COLO829 (cell line): ENCODE measurements around the gene ZNF630.
"Not testable (repeated sequence)": the region's sequence is repeated elsewhere in the genome, so short reads cannot be mapped to it uniquely, and the experiment has no call there.

Source experiments
- DNase-seq: peaks from one replicate; pipeline ENCODE4 v3.0.0; 2012; ENCODE audit warnings: low spot score

Gene ZNF630

DNA sequence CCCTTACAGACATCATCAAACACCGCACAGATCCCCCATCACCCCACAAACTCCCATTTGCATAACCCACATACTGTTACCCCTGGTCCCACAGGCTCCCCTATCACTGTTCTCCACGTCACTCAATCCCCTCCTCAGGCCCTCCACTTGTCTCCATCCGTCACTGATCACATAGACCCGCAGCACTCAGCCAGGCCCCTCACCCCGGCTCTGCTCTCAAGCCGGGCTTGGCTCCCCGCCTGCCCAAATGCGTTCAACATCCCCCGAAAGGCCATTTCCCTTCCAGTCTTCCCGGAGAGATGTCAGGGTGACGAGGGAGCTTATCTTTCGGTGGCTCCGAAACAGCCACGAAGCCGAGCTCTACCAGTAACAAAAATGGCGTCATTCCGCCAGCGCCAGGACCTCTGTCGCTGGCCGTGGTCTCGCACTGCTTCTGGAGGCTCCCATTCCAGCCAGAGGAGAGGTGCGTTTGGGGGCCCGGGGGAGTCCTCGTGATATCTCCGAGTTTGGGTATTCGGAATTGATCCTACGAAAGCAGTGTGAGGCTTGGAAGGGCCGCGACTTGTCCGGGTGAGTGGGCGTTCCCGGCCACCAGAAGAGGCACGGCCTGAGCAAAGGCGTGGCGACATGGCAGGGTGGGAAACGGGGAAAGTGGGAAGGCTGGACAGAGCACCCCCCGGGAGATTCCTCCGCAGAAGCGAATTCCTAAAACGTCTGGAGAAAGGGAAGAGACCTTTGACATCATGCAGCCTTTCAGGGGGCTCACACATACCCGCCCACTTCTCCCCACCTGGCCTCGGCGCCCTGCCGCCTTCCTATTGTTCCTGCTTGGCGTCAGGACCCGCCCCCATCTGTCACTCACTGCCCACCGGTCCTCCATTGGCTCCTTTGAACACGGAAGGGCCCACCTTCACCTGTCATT, at the start of gene ZNF630:
ZNF630 (minus strand) TSS at position 577 of the 922 bp plus-strand sequence. CDS start 4,754 bp downstream, outside the sequence.
- DNase-seq: no peak

DNA sequence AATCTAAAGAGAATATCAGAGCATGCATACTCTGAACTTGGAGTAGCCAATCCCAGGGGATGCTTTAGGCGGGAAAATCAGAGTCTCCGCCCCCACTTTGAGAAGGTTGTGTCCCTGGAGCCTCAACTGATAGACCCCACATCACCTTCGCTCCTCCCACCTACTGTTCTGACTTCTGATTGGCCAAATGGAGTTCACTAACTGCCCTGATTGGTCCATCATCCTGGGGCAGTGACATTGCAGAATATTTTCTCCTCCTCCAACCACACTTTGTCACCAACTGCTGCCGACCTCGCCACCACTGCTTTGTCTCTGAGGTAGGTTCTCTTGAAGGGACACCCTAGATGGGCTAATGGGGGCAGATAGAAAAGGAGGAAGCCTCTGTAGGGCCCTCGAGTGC, 36.3 kb upstream of the ZNF630 start:
- no peak for DNase-seq

DNA sequence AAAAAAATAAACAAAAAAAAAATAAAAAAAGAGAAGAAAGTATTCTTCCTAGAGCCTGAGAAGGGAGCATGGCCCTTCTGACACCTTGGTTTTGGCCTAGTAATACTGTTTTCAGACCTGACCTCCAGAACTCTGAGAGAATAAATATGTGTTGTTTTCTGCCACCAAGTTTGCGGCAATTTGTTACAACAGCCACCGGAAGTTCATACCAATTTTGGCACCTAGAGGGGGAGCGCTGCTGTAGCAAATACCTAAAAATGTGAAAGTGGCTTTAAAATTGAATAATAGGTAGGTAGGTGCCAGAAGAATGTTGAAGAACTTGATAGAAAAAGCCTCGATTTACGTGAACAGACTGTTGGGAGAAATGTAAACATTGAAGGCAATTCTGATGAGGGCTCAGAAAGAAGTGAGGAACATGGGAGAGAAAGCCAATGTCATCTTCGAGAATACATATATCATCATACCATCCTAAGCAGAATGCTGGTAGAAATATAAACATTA, 31.5 kb upstream of the ZNF630 start:
- DNase-seq: no peak

GRCh38 chrX:48101443-48101842, 30.0 kb upstream of the ZNF630 start:
- DNase-seq: no peak

DNA sequence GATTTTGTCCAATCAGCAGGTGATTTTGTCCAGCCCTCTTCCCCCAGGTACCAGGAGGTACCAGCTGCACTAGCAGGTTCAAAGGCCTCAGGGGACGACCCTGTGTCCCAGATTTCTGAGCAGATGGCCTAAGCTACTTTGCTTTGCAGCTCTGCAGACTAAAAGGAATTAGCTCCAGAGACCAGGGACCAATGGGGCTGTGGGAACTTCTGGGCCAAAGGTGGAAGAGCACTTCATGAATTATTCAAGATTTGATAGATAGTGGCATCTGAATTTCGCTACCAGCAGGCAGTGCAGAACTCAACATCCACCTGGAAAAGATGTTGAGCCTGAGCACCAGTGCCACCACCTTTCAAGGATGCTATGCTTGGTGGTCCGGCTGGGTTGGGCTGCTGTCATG, 21.1 kb upstream of the ZNF630 start:
- not testable (repeated sequence) for DNase-seq

DNA sequence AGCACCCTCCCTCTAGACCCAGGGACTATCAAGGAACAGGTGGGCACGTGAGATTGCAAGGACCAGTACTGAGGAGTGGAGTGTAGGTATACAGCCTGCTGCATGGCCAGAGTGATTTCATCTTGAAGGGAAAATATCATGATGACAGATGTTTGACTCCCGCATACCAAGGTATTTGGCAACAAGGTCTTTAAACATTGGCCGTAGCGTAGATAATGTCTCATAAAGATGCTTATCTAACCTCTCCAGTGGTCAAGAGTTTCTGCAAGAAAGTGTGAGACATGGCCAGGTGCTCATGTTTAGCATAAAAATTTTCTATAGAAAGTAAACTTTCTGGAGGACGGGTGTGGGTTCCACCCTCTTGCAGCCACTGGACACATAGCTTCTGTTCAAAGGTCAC, 18.7 kb upstream of the ZNF630 start:
- no peak for DNase-seq

- DNase-seq: peak; percentile 28
These were observed 14.6 kb upstream of the ZNF630 start for GRCh38 chrX:48086082-48086481.

DNA sequence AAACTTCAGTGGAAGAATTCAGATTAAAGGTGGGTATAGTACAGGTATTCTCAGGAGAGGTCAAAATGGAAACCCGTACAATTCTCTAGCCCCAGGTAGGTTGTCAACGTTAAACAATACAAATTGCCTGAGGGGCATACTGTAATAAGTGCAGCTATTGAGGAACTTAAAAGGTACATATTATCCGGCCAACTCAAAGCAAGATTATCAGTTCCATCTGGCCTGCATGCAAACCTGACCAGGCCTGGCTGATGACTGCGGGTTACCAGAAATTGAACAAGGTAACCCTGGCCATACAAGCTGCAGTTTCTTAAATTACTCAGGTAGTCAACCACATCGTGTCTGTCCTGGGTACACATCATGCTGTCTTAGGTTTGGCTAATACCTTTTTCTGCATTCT, 12.3 kb upstream of the ZNF630 start:
- DNase-seq: no peak

DNA sequence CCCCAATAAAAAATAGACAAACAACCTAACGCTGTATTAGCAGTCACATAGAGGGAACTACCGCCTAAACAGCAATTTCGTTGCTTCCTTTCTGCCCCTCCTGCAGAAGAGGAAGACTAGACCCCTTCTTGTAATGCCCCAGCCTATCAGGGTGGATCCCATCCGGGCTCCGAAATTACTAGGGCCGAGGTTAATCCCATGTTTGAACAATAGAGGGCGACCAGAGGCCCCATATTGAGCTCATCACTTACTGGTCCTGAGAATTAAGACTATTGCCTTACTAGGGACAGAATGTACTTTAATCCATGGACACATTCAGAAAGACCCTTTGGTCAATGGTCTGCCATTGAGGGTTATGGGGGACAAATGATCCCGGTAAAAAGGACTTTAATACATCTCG, 11.8 kb upstream of the ZNF630 start:
- DNase-seq: peak; percentile 60

DNA sequence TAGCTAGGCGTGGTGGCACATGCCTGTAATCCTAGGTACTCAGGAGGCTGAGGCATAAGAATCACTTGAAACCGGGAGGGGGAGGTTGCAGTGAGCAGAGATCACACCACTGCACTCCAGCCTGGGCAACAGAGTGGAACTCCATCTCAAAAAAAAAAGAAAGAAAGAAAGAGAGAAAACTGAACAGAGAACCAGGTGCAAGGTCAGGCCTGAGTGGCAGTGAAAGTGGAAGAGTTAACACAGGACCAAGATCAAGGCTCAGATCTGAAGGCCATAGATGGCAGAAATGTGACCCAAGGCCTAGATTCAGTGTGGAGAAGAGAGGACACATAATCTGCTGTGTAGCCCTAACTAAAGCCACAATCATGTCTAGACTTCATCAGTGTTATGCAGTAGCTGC, 4.9 kb upstream of the ZNF630 start:
- no peak for DNase-seq

- DNase-seq: no peak
These were observed 656 bp upstream of the ZNF630 start for GRCh38 chrX:48071986-48072605.

- no peak for DNase-seq
These were observed 3.1 kb downstream of the ZNF630 start for GRCh38 chrX:48068096-48068887.

DNA sequence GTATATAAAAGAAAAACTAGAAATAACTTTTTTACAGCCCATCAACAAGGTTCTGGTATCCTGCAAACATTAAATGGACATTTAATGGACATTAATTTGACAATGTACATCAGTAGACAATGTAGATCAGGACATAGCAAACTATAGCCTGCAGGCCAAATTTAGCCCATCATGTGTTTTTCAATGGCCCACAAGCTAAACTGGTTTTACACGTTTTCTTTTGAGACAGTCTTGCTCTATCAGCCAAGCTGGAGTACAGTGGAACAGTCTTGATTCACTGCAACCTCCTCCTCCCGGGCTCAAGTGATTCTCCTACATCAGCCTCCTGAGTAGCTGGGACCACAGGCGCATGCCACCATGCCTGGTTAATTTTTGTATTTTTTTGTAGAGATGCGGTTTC, 7.2 kb downstream of the ZNF630 start:
- DNase-seq: no peak

- DNase-seq: no peak
These were observed 12.2 kb downstream of the ZNF630 start for GRCh38 chrX:48059296-48059639.

- DNase-seq: no peak
These were observed 12.7 kb downstream of the ZNF630 start for GRCh38 chrX:48058621-48059295.

DNA sequence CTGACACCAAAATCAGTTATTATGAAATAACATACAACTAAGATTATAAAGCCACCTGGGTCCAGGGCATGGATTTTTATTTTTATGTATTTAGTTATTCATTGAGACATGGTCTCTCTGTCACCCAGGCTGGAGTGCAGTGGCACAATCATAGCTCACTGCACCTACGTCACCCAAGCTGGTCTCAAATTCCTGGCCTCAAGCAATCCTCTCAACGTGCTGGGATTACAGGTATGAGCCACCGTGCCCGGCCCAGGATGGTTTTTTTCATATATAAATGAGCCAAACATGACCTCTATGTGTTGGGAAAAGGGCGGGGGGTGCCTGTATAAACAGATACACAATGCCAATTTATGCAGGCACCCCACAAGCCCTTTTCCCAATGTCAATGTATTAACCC, 24.6 kb downstream of the ZNF630 start:
- no peak for DNase-seq

DNA sequence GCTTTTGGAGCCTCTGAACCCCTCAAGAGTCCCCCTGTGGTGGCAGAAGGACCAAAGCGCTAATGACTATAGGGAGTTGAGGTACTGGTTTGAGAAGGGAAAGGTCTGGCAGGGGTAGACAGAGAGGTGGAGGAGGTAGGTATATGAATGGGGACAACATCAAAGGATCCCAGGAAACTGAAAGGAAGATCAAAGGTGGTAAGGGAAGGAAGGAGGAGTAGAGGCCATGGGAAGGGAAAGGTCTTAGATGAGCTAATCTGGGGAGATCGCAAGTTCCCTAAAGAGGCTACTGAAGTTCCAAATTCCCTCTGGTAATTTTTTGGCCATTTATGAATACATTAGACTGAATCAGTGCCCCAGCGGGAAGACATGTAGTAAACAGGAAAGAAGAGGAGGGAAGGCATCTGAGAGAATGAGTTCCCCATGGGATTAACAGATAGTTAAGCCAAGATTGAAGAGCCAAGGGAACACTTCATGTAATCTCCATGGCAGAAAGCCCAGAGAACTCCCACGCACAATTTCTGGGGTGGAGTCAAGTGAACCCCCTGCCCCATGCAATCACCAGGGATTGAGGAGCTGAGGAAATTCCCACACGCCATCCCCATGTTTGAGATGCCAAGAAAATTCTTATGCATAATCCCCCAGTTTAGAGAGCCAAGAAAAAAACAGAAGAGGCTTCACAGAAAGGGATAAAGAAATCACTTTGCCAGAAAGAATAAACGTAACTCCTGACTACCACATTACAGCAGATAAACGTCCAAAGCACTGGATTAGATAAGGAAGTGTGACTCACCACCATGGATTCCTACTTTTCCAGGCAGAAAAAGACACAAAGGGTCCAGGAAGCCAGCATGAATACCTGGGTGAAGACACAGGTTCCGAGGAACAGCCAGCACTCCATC, 25.8 kb downstream of the ZNF630 start:
- peak; percentile 51 for DNase-seq

DNA sequence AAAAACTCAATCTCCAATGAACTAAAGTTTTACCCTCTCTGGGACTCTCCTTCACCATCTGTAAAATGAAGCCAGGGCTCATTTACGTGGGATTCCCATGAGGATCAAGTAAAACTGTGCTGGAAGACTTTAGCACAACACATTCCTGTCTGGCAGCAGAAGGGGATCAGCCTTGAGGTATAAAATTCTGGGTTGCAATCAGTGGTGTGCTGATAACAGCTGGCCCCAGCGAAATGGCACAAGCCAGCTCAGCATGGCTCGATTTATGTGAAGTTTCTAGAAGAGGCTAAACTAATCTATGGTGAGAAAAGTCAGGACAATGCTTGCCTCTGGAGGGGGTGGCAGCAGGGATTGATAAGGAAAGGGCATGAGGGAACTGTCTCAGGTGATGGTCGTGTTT, 28.4 kb downstream of the ZNF630 start:
- no peak for DNase-seq

- no peak for DNase-seq
These were observed 35.5 kb downstream of the ZNF630 start for GRCh38 chrX:48035891-48036290.

GRCh38 chrX:48030641-48031173, 40.7 kb downstream of the ZNF630 start:
- DNase-seq: not testable (repeated sequence)

DNA sequence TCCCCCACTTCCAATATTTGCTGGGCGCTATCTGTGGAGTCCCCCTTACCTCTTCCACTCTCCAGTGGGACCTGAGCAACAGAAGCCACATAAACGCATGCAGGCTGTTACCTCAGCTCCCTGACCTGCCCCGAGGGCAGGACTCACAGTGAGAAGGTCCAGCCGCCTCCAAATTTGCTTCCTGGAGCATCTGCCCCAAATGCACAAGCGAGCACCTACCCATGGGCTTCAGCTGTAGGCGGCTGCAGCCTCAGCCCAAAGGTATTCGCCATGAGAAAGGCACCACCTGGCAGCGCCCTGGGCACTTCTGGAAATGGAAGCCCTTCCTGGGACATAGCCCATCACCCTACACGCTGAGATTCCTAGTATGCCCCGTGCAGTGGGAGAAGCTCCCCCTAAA, 41.2 kb downstream of the ZNF630 start:
- no peak for DNase-seq
